Right atrium auricular region (tissue), 2 donors: ENCODE data around the gene STXBP2. TPM values are rescaled to one million over a fixed set of nuclear protein-coding genes. Genes with fewer than 3 reads are reported as not detected.

Source experiments
- DNase-seq: peaks from one replicate; pipeline ENCODE4 v3.0.0-alpha.2; 2019; ENCODE audit warnings: low spot score
- H3K27ac ChIP-seq, 2 donors: fragments of 200-600 bp; sonication (generic); 1 replicate in 1 of 2; 2 replicates in 1 of 2; pipeline ENCODE4 v1.5.1; 2016 to 2019
- H3K27me3 ChIP-seq, 2 donors: fragments of 200-600 bp; sonication (generic); one replicate each; pipeline versions ENCODE4 v1.5.1 to v1.6.0; 2017 to 2019
- H3K36me3 ChIP-seq: fragments of 200-600 bp; sonication (generic); one replicate; pipeline ENCODE4 v1.5.1; 2016
- H3K4me1 ChIP-seq, 2 donors: fragments of 200-600 bp; sonication (generic); one replicate each; pipeline versions ENCODE4 v1.5.1 to v1.6.0; 2017 to 2019
- H3K4me3 ChIP-seq, 2 donors: fragments of 200-600 bp; sonication (generic); 1 replicate in 1 of 2; 2 replicates in 1 of 2; pipeline ENCODE4 v1.5.1; 2017 to 2019; ENCODE audit warnings: mild to moderate bottlenecking in 1 of 2, moderate library complexity in 1 of 2
- H3K9me3 ChIP-seq, 2 donors: fragments of 200-600 bp; sonication (generic); one replicate each; pipeline ENCODE4 v1.5.1; 2019
- CTCF ChIP-seq, 2 donors: fragments of 200-600 bp; sonication (generic); IDR thresholded peaks; one replicate each; pipeline ENCODE4 v1.5.1; 2019; ENCODE audit warnings: antibody characterized with exemption in 2 of 2
- total RNA-seq, 2 donors: library from RNA; depleted of rRNA; stranded (reverse); fragments of >200 nt; gene quantifications; one replicate each; pipeline ENCODE4 v1.1.0, GENCODE V29; 2016

The STXBP2 gene
- total RNA-seq, 2 donors from 2014 or later, result 6.4 to 14.9 TPM

GRCh38 chr19:7618348-7618747 lies 18.6 kb upstream of the STXBP2 start:
- no peak for DNase-seq

GRCh38 chr19:7618771-7619510 lies 18.0 kb upstream of the STXBP2 start:
- no peak for DNase-seq
- Histone ChIP-seq H3K27ac (no peak overlapping the region), H3K4me3 (no peak overlapping the region), H3K9me3 (no peaks in the 10 kb centered on the region), H3K36me3 (peaks cover 50% of the 10 kb centered on the region), H3K4me1 (no peaks in the 10 kb centered on the region), H3K27me3 (no peaks in the 10 kb centered on the region)
- TF ChIP-seq CTCF (IDR thresholded peaks at IDR 0.05), result no peak

More at GRCh38 chr19:7618348-7618747, 18.6 kb upstream of the STXBP2 start:
- no peak for TF ChIP-seq CTCF (IDR thresholded peaks at IDR 0.05)
- Histone ChIP-seq H3K27ac (no peak overlapping the region), H3K36me3 (peaks cover 44% of the 10 kb centered on the region), H3K4me1 (no peaks in the 10 kb centered on the region), H3K9me3 (no peaks in the 10 kb centered on the region), H3K27me3 (no peaks in the 10 kb centered on the region), H3K4me3 (no peak overlapping the region)

GRCh38 chr19:7619671-7620441 lies 17.1 kb upstream of the STXBP2 start:
- Histone ChIP-seq H3K27ac (no peak overlapping the region), H3K4me1 (no peaks in the 10 kb centered on the region), H3K4me3 (no peak overlapping the region), H3K36me3 (peaks cover 53% of the 10 kb centered on the region), H3K9me3 (no peaks in the 10 kb centered on the region), H3K27me3 (no peaks in the 10 kb centered on the region)
- no peak for DNase-seq
- TF ChIP-seq CTCF (IDR thresholded peaks at IDR 0.05), result no peak

- H3K4me3 ChIP-seq, result no peak overlapping the region
- no peaks in the 10 kb centered on the region for H3K4me1 ChIP-seq
- H3K36me3 ChIP-seq, result peaks cover 60% of the 10 kb centered on the region
- no peaks in the 10 kb centered on the region for H3K27me3 ChIP-seq
- H3K9me3 ChIP-seq, result no peaks in the 10 kb centered on the region
- no peak for DNase-seq
- no peak for TF ChIP-seq CTCF (IDR thresholded peaks at IDR 0.05)
- H3K27ac ChIP-seq, result no peak overlapping the region
Measured at GRCh38 chr19:7620442-7621412, 16.2 kb upstream of the STXBP2 start.

- no peak for DNase-seq
- Histone ChIP-seq H3K9me3 (no peaks in the 10 kb centered on the region), H3K36me3 (peaks cover 67% of the 10 kb centered on the region), H3K4me1 (peaks cover 0 to 12% of the 10 kb centered on the region in 2 donors), H3K27ac (no peak overlapping the region), H3K4me3 (no peak overlapping the region), H3K27me3 (no peaks in the 10 kb centered on the region)
- no peak for TF ChIP-seq CTCF (IDR thresholded peaks at IDR 0.05)
Measured at GRCh38 chr19:7622933-7623685, 13.8 kb upstream of the STXBP2 start.
